ENCODE results near the gene CTSD.

DNA sequence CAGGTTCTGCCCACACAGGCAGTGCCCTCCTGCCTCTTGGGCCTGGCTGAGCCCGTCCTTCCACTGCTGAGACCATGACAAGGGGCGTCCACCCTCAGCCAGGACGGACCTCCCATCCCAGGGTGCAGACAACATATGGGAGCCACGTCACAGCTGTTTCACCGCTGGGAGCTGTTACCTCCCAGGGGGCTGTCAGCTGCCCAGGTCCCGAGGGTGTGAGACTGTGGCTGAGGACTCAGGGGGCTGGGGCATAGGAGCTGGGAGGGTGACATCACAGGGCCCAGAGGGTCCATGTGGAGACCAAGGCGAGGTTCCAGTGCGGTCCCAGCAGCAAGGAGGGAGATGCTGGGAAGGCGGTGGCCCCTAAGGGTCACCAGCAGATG lies 17.9 kb upstream of the CTSD start:
- TF ChIP-seq, protein P1, sequence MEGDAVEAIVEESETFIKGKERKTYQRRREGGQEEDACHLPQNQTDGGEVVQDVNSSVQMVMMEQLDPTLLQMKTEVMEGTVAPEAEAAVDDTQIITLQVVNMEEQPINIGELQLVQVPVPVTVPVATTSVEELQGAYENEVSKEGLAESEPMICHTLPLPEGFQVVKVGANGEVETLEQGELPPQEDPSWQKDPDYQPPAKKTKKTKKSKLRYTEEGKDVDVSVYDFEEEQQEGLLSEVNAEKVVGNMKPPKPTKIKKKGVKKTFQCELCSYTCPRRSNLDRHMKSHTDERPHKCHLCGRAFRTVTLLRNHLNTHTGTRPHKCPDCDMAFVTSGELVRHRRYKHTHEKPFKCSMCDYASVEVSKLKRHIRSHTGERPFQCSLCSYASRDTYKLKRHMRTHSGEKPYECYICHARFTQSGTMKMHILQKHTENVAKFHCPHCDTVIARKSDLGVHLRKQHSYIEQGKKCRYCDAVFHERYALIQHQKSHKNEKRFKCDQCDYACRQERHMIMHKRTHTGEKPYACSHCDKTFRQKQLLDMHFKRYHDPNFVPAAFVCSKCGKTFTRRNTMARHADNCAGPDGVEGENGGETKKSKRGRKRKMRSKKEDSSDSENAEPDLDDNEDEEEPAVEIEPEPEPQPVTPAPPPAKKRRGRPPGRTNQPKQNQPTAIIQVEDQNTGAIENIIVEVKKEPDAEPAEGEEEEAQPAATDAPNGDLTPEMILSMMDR (IDR thresholded peaks at IDR 0.05), result no peak
- TF ChIP-seq RAD21 (IDR thresholded peaks at IDR 0.05; ENCODE audit: low read length), result no peak
- no peak for TF ChIP-seq EP300 (IDR thresholded peaks at IDR 0.05; ENCODE audit: borderline replicate concordance in 1 of 2, low read depth in 1 of 2, low read length in 1 of 2)
- TF ChIP-seq TEAD4 (IDR thresholded peaks at IDR 0.05; ENCODE audit: borderline replicate concordance, insufficient read depth), result no peak
